HG02840 (cell line): ENCODE data around the gene CPSF6.
A peak's percentile ranks its signal among the peaks of the same experiment; 100 is the strongest.
"Not testable (repeated sequence)": the region's sequence is repeated elsewhere in the genome, so short reads cannot be mapped to it uniquely, and the experiment has no call there.

ENCODE experiments used
- ATAC-seq: cut with Tn5 transposase; IDR thresholded peaks from one replicate; pipeline ENCODE4 v1.9.1; 2021; ENCODE audit warnings: mild to moderate bottlenecking, moderate library complexity, moderate number of reproducible peaks; ENCODE audit not compliant: unreplicated experiment, low FRiP score

Gene CPSF6

GRCh38 chr12:69239352-69239921 lies at the start of gene CPSF6:
TSS of gene CPSF6 (plus strand) at chr12:69239569. CDS start at chr12:69239647, 78 bp downstream.
- peak; percentile 91 for ATAC-seq

- ATAC-seq: no peak
Observed at GRCh38 chr12:69196302-69197288, 42.8 kb upstream of the CPSF6 start.

- ATAC-seq: not testable (repeated sequence)
Observed at GRCh38 chr12:69199976-69200375, 39.4 kb upstream of the CPSF6 start.

GRCh38 chr12:69204191-69204590 lies 35.2 kb upstream of the CPSF6 start:
- ATAC-seq: no peak

GRCh38 chr12:69210661-69211060 lies 28.7 kb upstream of the CPSF6 start:
- ATAC-seq: no peak

GRCh38 chr12:69211160-69211559 lies 28.2 kb upstream of the CPSF6 start:
- ATAC-seq: no peak

GRCh38 chr12:69214169-69214568 lies 25.2 kb upstream of the CPSF6 start:
- ATAC-seq: no peak

- no peak for ATAC-seq
Observed at GRCh38 chr12:69225251-69225910, 14.0 kb upstream of the CPSF6 start.

GRCh38 chr12:69231479-69231878 lies 7.9 kb upstream of the CPSF6 start:
- no peak for ATAC-seq

- ATAC-seq: peak; percentile 2
Observed at GRCh38 chr12:69238589-69239351, 599 bp upstream of the CPSF6 start.

- peak; percentile 38 for ATAC-seq
Observed at GRCh38 chr12:69239922-69240630, 707 bp downstream of the CPSF6 start.

GRCh38 chr12:69240631-69240995 lies 1.2 kb downstream of the CPSF6 start:
- no peak for ATAC-seq

- ATAC-seq: no peak
Observed at GRCh38 chr12:69241438-69242092, 2.2 kb downstream of the CPSF6 start.

- ATAC-seq: peak; percentile 26
Observed at GRCh38 chr12:69243099-69244084, 4.0 kb downstream of the CPSF6 start.

- no peak for ATAC-seq
Observed at GRCh38 chr12:69247268-69248018, 8.1 kb downstream of the CPSF6 start.

- no peak for ATAC-seq
Observed at GRCh38 chr12:69252033-69252432, 12.7 kb downstream of the CPSF6 start.

- ATAC-seq: no peak
Observed at GRCh38 chr12:69254046-69254445, 14.7 kb downstream of the CPSF6 start.
